Measurements from ENCODE around the gene SPRED1. TPM values are rescaled to one million over a fixed set of nuclear protein-coding genes. Genes with fewer than 3 reads are reported as not detected.

Gene SPRED1
- total RNA-seq, 2 experiments from 2014 or later: 7.5 to 21.1 TPM

- CTCF ChIA-PET (ENCODE audit: unreplicated experiment): no interaction called here
- Histone ChIP-seq H3K9me2 (ENCODE audit: insufficient read depth, low read length) (no peaks in the 10 kb centered on the region), H3K4me3 (ENCODE audit: low read depth, low read length, poor library complexity, severe bottlenecking) (no peak overlapping the region), H3K79me2 (ENCODE audit: insufficient read depth, low read depth, low read length) (no peaks in the 10 kb centered on the region), H4K20me1 (ENCODE audit: insufficient read depth, low read length) (no peaks in the 10 kb centered on the region), H3K4me2 (ENCODE audit: low read length) (no peak overlapping the region), H3K27ac (ENCODE audit: low read depth, low read length, poor library complexity, severe bottlenecking) (no peak overlapping the region), H3K4me1 (ENCODE audit: insufficient read depth, low read length, poor library complexity, severe bottlenecking) (no peaks in the 10 kb centered on the region), H3K36me3 (ENCODE audit: insufficient read depth, low read length) (no peaks in the 10 kb centered on the region), H2AFZ (ENCODE audit: low read length) (no peak overlapping the region), H3K9me3 (ENCODE audit: low read length) (no peaks in the 10 kb centered on the region)
- POLR2A ChIA-PET: interaction anchor here (1.1 kb wide), 1 partner anchor 11 kb away, joined by 5 read pairs; no protein-coding TSS in a partner anchor
- BruUV-seq (replicated peaks): no TSS peak
- intact Hi-C loops (cut with micrococcal nuclease; ENCODE audit: unreplicated experiment): no loop called here
- no peak for TF ChIP-seq CTCF (conservative IDR thresholded peaks at IDR 0.05; ENCODE audit: low read length)
- TF ChIP-seq EZH2phosphoT487 (IDR thresholded peaks at IDR 0.05; ENCODE audit: borderline replicate concordance, low read depth, low read length): no peak
- DNase-seq (ENCODE audit: low spot score): no peak
Observed at GRCh38 chr15:38398134-38398533, 145.5 kb downstream of the SPRED1 start.

GRCh38 chr15:38401106-38401505, 148.5 kb downstream of the SPRED1 start:
- TF ChIP-seq EZH2phosphoT487 (IDR thresholded peaks at IDR 0.05; ENCODE audit: borderline replicate concordance, low read depth, low read length): no peak
- TF ChIP-seq CTCF (conservative IDR thresholded peaks at IDR 0.05; ENCODE audit: low read length): no peak
- CTCF ChIA-PET (ENCODE audit: unreplicated experiment): no interaction called here
- no peaks in the 10 kb centered on the region for H3K36me3 ChIP-seq (ENCODE audit: insufficient read depth, low read length)
- H4K20me1 ChIP-seq (ENCODE audit: insufficient read depth, low read length): no peaks in the 10 kb centered on the region
- POLR2A ChIA-PET: no interaction called here
- H2AFZ ChIP-seq (ENCODE audit: low read length): no peak overlapping the region
- no peaks in the 10 kb centered on the region for H3K4me1 ChIP-seq (ENCODE audit: insufficient read depth, low read length, poor library complexity, severe bottlenecking)
- no peaks in the 10 kb centered on the region for H3K79me2 ChIP-seq (ENCODE audit: insufficient read depth, low read depth, low read length)
- no peaks in the 10 kb centered on the region for H3K9me3 ChIP-seq (ENCODE audit: low read length)
- H3K27ac ChIP-seq (ENCODE audit: low read depth, low read length, poor library complexity, severe bottlenecking): no peak overlapping the region
- intact Hi-C loops (cut with micrococcal nuclease; ENCODE audit: unreplicated experiment): no loop called here
- no peak overlapping the region for H3K4me3 ChIP-seq (ENCODE audit: low read depth, low read length, poor library complexity, severe bottlenecking)
- no TSS peak for BruUV-seq (replicated peaks)
- no peak for DNase-seq (ENCODE audit: low spot score)
- H3K9me2 ChIP-seq (ENCODE audit: insufficient read depth, low read length): no peaks in the 10 kb centered on the region
- no peak overlapping the region for H3K4me2 ChIP-seq (ENCODE audit: low read length)

- no peak for DNase-seq (ENCODE audit: low spot score)
- no peaks in the 10 kb centered on the region for H3K9me2 ChIP-seq (ENCODE audit: insufficient read depth, low read length)
- no peak for TF ChIP-seq CTCF (conservative IDR thresholded peaks at IDR 0.05; ENCODE audit: low read length)
- no peak for TF ChIP-seq EZH2phosphoT487 (IDR thresholded peaks at IDR 0.05; ENCODE audit: borderline replicate concordance, low read depth, low read length)
- CTCF ChIA-PET (ENCODE audit: unreplicated experiment): no interaction called here
- no peaks in the 10 kb centered on the region for H4K20me1 ChIP-seq (ENCODE audit: insufficient read depth, low read length)
- no peaks in the 10 kb centered on the region for H3K9me3 ChIP-seq (ENCODE audit: low read length)
- intact Hi-C loops (cut with micrococcal nuclease; ENCODE audit: unreplicated experiment): no loop called here
- no TSS peak for BruUV-seq (replicated peaks)
- POLR2A ChIA-PET: no interaction called here
- H3K4me1 ChIP-seq (ENCODE audit: insufficient read depth, low read length, poor library complexity, severe bottlenecking): no peaks in the 10 kb centered on the region
- no peak overlapping the region for H3K4me3 ChIP-seq (ENCODE audit: low read depth, low read length, poor library complexity, severe bottlenecking)
- H2AFZ ChIP-seq (ENCODE audit: low read length): no peak overlapping the region
- H3K27ac ChIP-seq (ENCODE audit: low read depth, low read length, poor library complexity, severe bottlenecking): no peak overlapping the region
- H3K36me3 ChIP-seq (ENCODE audit: insufficient read depth, low read length): no peaks in the 10 kb centered on the region
- H3K4me2 ChIP-seq (ENCODE audit: low read length): no peak overlapping the region
- H3K79me2 ChIP-seq (ENCODE audit: insufficient read depth, low read depth, low read length): no peaks in the 10 kb centered on the region
Observed at GRCh38 chr15:38401701-38402100, 149.1 kb downstream of the SPRED1 start.

All from OCI-LY7 (cell line).